K562 (cell line): Measurements from ENCODE around the gene MAN1A1. TPM values are rescaled to one million over a fixed set of nuclear protein-coding genes. Genes with fewer than 3 reads are reported as not detected.
A peak's percentile ranks its signal among the peaks of the same experiment; 100 is the strongest.

Experiments used
- ATAC-seq: fragments of 200-7000 bp; cut with Tn5 transposase; 3 replicates; pipeline ENCODE4 v1.9.1; 2020; ENCODE audit warnings: moderate library complexity
- BruUV-seq: library from RNA; stranded (reverse); fragments of 400-500 nt; replicated peaks from 2 replicates; lab custom pipeline; 2021; lab: Mats Ljungman, UMichigan
- CTCF ChIA-PET: fragments of 300-600 bp; formaldehyde crosslinking; extraction: SDS; loops from one replicate; lab custom pipeline; 2021; ENCODE audit warnings: low intra/inter-chr PET ratio; lab: Yijun Ruan, JAX
- POLR2A ChIA-PET: fragments of 300-600, 350-650 bp; sonication (Branson Sonifier 250); formaldehyde crosslinking; extraction: SDS; loops from one replicate; lab custom pipeline; 2021; ENCODE audit warnings: antibody characterized with exemption, inconsistent platforms; lab: Yijun Ruan, JAX
- DNase-seq, 4 experiments: peaks; one replicate each; pipeline versions ENCODE4 v3.0.0 to v3.0.0-alpha.2; 2011 to 2018; ENCODE audit warnings: low spot score in 3 of 4, mixed read lengths in 3 of 4; ENCODE audit errors: extremely low read depth in 1 of 4
- FAIRE-seq: peaks from 2 replicates; lab custom pipeline; 2011; peaks lifted over from hg19 to GRCh38; lab: Jason Lieb, UNC
- H2AFZ ChIP-seq: 2 replicates; pipeline ENCODE4 v1.6.0; 2011; ENCODE audit warnings: low read depth, low read length, control low read depth, inconsistent platforms
- H3K27ac ChIP-seq: fragments of 200-600 bp; 3 replicates; pipeline ENCODE4 v1.8.0; 2011; ENCODE audit warnings: low read depth, mild to moderate bottlenecking, control low read depth, inconsistent platforms, low read length, moderate library complexity, mixed read lengths; ENCODE audit errors: extremely low read depth
- H3K27me3 ChIP-seq, 2 experiments: fragments of 300-600 bp in 1 of 2; 2 replicates in 1 of 2; 3 replicates in 1 of 2; pipeline versions ENCODE4 v1.6.0 to v1.8.0; 2011; ENCODE audit warnings: inconsistent platforms in 2 of 2, low read length in 2 of 2, mild to moderate bottlenecking in 1 of 2, mixed read lengths in 1 of 2, moderate library complexity in 1 of 2; ENCODE audit not compliant: control insufficient read depth in 2 of 2, insufficient read depth in 2 of 2
- H3K36me3 ChIP-seq: fragments of 300-600 bp; 3 replicates; pipeline ENCODE4 v1.8.0; 2011; ENCODE audit warnings: mild to moderate bottlenecking, low read length, inconsistent platforms; ENCODE audit not compliant: control insufficient read depth, insufficient read depth
- H3K4me1 ChIP-seq, 2 experiments: fragments of 200-600 bp in 1 of 2; replicated peaks in 1 of 2; 2 replicates in 1 of 2; 3 replicates in 1 of 2; pipeline versions ENCODE4 v1.5.1 to v1.8.0; 2011; ENCODE audit warnings: inconsistent platforms in 2 of 2, low read length in 2 of 2, mild to moderate bottlenecking in 1 of 2, mixed read lengths in 1 of 2, moderate library complexity in 1 of 2; ENCODE audit not compliant: control insufficient read depth in 2 of 2, insufficient read depth in 2 of 2
- H3K4me2 ChIP-seq: 2 replicates; pipeline ENCODE4 v1.6.1; 2011; ENCODE audit warnings: low read length, control low read depth, inconsistent platforms, mixed read lengths; ENCODE audit not compliant: insufficient read depth
- H3K4me3 ChIP-seq: fragments of 200-600 bp; sonication (generic), shearing (Covaris generic); 2 replicates; pipeline ENCODE4 v1.5.1; 2016; ENCODE audit warnings: control low read depth, inconsistent platforms
- H3K79me2 ChIP-seq: fragments of 200-600 bp; 3 replicates; pipeline ENCODE4 v1.8.0; 2011; ENCODE audit warnings: low read length, inconsistent platforms; ENCODE audit not compliant: control insufficient read depth, insufficient read depth
- H3K9ac ChIP-seq, 2 experiments: 2 replicates each; pipeline versions ENCODE4 v1.6.0 to v1.6.1; 2011; ENCODE audit warnings: low read depth in 2 of 2, low read length in 2 of 2, control low read depth in 1 of 2, inconsistent platforms in 1 of 2, mild to moderate bottlenecking in 1 of 2, mixed read lengths in 1 of 2; ENCODE audit not compliant: insufficient read depth in 1 of 2
- H3K9me1 ChIP-seq: one replicate; pipeline ENCODE4 v1.6.0; 2011; ENCODE audit warnings: inconsistent platforms, mild to moderate bottlenecking, low read length, moderate library complexity; ENCODE audit not compliant: control insufficient read depth, insufficient read depth
- H3K9me3 ChIP-seq: replicated peaks from 2 replicates; pipeline ENCODE4 v1.5.1; 2011; ENCODE audit warnings: low read depth, low read length, inconsistent platforms; ENCODE audit not compliant: control insufficient read depth, insufficient read depth
- H4K20me1 ChIP-seq: replicated peaks from 2 replicates; pipeline ENCODE4 v1.6.1; 2011; ENCODE audit warnings: low read length, inconsistent platforms, mixed read lengths; ENCODE audit not compliant: control insufficient read depth, insufficient read depth
- CEBPB ChIP-seq: fragments of 450-650 bp; IDR thresholded peaks from 2 replicates; pipeline ENCODE4 v1.6.1; 2016; ENCODE audit warnings: missing genetic modification characterization, missing compliant biosample characterization
- NR2C1 ChIP-seq, 2 experiments: fragments of 450-650 bp; IDR thresholded peaks; 2 replicates each; pipeline ENCODE4 v1.6.1; 2017; ENCODE audit warnings: mild to moderate bottlenecking in 2 of 2, antibody characterized with exemption in 1 of 2, inconsistent platforms in 1 of 2, missing compliant biosample characterization in 1 of 2, missing genetic modification characterization in 1 of 2
- PRDM10 ChIP-seq: fragments of 450-650 bp; IDR thresholded peaks from 2 replicates; pipeline ENCODE4 v1.6.1; 2018; ENCODE audit not compliant: partially characterized antibody
- RFX1 ChIP-seq: fragments of 450-650 bp; IDR thresholded peaks from 2 replicates; pipeline ENCODE4 v1.6.1; 2016; ENCODE audit warnings: mild to moderate bottlenecking, moderate library complexity
- TAF7 ChIP-seq: fragments of 450-650 bp; IDR thresholded peaks from 2 replicates; pipeline ENCODE4 v1.6.1; 2016; ENCODE audit warnings: missing genetic modification characterization, missing compliant biosample characterization
- TRIM25 ChIP-seq: fragments of 450-650 bp; IDR thresholded peaks from 2 replicates; pipeline ENCODE4 v1.7.0; 2016; ENCODE audit warnings: borderline replicate concordance
- ZNF318 ChIP-seq, 2 experiments: fragments of 450-650 bp; IDR thresholded peaks; 2 replicates each; pipeline ENCODE4 v1.6.1; 2016; ENCODE audit warnings: mild to moderate bottlenecking in 2 of 2, borderline replicate concordance in 1 of 2, low read depth in 1 of 2, moderate library complexity in 1 of 2
- WGBS: fragments of 100-300 bp; shearing (Covaris generic); methylation state at CpG from one replicate; pipeline ENCODE4 v1.1.6; 2016; ENCODE audit warnings: low coverage, mixed read lengths; ENCODE audit not compliant: insufficient coverage; ENCODE audit errors: missing lambda C conversion rate; 5-methylcytosine and 5-hydroxymethylcytosine counted together
- in situ Hi-C: fragments of 300-500 bp; cut with MboI; formaldehyde crosslinking; loops from 4 replicates; pipeline ENCODE4 v1.15.0; 2018; ENCODE audit warnings: inconsistent platforms, mixed read lengths
- intact Hi-C: fragments of 100-400 bp; cut with micrococcal nuclease; formaldehyde crosslinking; loops from 2 replicates; pipeline ENCODE4 v1.14.2; 2022
- polyA plus RNA-seq, 8 experiments: library from polyadenylated mRNA; depleted of rRNA in 4 of 8; stranded (reverse) in 5 of 8; unstranded in 3 of 8; fragments of >200 nt; fragmentation: Nextera tagmentation in 2 of 8; fragmentation: Illumina TruSeq in 1 of 8; extraction: Ambion mirVana in 2 of 8; extraction: Trizol in 1 of 8; gene quantifications; 2 replicates each; pipeline versions ENCODE4 v1.2.1 to v1.2.3, GENCODE V29; 2011 to 2014; ENCODE audit warnings: inconsistent platforms in 1 of 8, missing spikeins in 1 of 8
- total RNA-seq, 7 experiments: library from RNA; depleted of rRNA in 6 of 7; stranded (reverse); fragments of >200 nt in 6 of 7; fragmentation: Illumina TruSeq in 2 of 7; extraction: Trizol in 2 of 7; gene quantifications; 2 replicates each; pipeline versions ENCODE4 v1.2.1 to v1.2.3, GENCODE V29; 2011 to 2021; ENCODE audit warnings: low replicate concordance in 1 of 7

The MAN1A1 gene
- total and polyA plus RNA-seq, 9 of the 15 experiments (the other 6 are each of a cell fraction or from before 2014, with no cell fraction given) = 24.5 to 78.4 (median 59.7) TPM

- Histone ChIP-seq H3K4me2 (peak overlapping the region; percentile 53), H3K27me3 (no peaks in the 10 kb centered on the region), H3K79me2 (peaks cover 99% of the 10 kb centered on the region), H3K4me3 (no peak overlapping the region), H3K27ac (peak overlapping the region; percentile 91), H3K9me1 (no peaks in the 10 kb centered on the region), H3K36me3 (peaks cover 56% of the 10 kb centered on the region), H3K4me1 (peaks cover 41 to 79% of the 10 kb centered on the region in 2 experiments), H2AFZ (0 out of 2 replicates have a peak overlapping the region, but pooled peaks have one; percentile 25), H3K9me3 (no peaks in the 10 kb centered on the region), H4K20me1 (no peaks in the 10 kb centered on the region; the same call in 1 of the 2 replicates), H3K9ac (peak overlapping the region; percentile 62 to 68)
- ChIA-PET CTCF (no interaction called here), POLR2A (interaction anchor here (0.6 to 2.5 kb wide), 6 partner anchors 7 to 313 kb away, joined by 3 to 10 read pairs (median 6); no protein-coding TSS in a partner anchor)
- no peak for FAIRE-seq
- no peak for ATAC-seq
- intact Hi-C loops (loop anchor here (1.0 to 5.0 kb wide), 2 partner anchors 9 to 178 kb away; no protein-coding TSS in a partner anchor), in situ Hi-C loops (no loop called here)
- WGBS = 14% methylated on average over 5 of the region's 5 CpGs
- peak in 1 of 4 experiments; percentile 38 for DNase-seq
- BruUV-seq = no TSS peak
- TF ChIP-seq PRDM10 = no peak
- 0 out of 2 replicates have a peak, but pooled peaks have one; percentile 17 for TF ChIP-seq TRIM25
- peak; percentile 8; the same call in 1 of the 2 replicates for TF ChIP-seq CEBPB (tag)
- no peak for TF ChIP-seq TAF7 (tag)
- TF ChIP-seq ZNF318 (IDR thresholded peaks at IDR 0.05; ENCODE audit: borderline replicate concordance in 1 of 2, low read depth in 1 of 2) = no peak
- no peak for TF ChIP-seq NR2C1 (IDR thresholded peaks at IDR 0.05)
- TF ChIP-seq NR2C1 (tag; IDR thresholded peaks at IDR 0.05) = 0 out of 2 replicates have a peak, but pooled peaks have one; percentile 4
- TF ChIP-seq RFX1 = peak; percentile 72
Measured at GRCh38 chr6:119314885-119315272, 34.7 kb downstream of the MAN1A1 start.
